GM21526 (cell line): Measurements from ENCODE around the gene CAMK2B.

ENCODE experiments used
- ATAC-seq: cut with Tn5 transposase; IDR thresholded peaks from one replicate; pipeline ENCODE4 v1.9.1; 2021; ENCODE audit warnings: moderate library complexity; ENCODE audit not compliant: unreplicated experiment, low FRiP score

The CAMK2B gene

DNA sequence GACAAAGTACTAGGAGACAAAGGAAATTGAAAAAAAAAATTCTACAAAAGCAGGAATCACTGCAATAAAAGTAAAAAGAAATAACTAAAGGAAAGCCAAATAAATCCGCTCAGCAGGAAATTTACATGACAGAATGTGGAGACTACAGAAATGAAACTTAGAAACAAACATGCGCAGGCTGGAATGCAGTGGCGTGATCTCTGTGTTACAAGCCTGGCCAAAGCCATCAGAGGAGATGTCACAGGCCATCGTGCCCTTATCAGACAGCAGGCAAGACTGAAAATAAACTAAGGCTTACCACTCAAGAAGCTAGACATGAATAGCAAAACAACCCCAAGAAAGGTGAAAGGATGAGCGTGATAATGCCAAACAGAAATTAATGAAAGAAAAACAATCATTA, 6.3 kb upstream of the CAMK2B start:
- ATAC-seq, result no peak

- ATAC-seq, result no peak
These were observed 4.9 kb upstream of the CAMK2B start for GRCh38 chr7:44330331-44330730.

- ATAC-seq, result no peak
These were observed 4.5 kb upstream of the CAMK2B start for GRCh38 chr7:44329888-44330287.

- no peak for ATAC-seq
These were observed 3.7 kb upstream of the CAMK2B start for GRCh38 chr7:44329081-44329480.

DNA sequence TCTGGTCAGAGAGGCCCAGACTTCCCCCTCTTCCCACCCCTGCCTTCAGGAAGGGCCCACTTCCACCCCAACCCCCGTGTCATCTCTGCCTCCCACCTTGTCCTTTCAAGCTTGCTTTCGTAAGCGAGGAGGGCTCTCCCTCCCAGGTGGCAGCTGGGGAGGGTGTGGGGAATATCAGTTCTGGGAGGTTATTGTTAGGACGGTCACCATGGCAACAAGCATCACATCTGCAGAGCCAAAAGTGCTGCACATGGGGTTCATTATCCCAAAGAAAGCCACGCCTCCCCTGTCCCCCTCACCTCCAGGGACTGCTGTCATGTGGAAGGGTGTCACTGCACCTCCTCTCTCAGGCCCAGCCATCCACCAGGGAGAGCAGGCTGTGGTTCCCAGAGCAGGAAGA, 2.6 kb upstream of the CAMK2B start:
- no peak for ATAC-seq

- no peak for ATAC-seq
These were observed 1.1 kb upstream of the CAMK2B start for GRCh38 chr7:44326261-44327125.

GRCh38 chr7:44325811-44326241, 432 bp upstream of the CAMK2B start:
- no peak for ATAC-seq

GRCh38 chr7:44324481-44325200, 753 bp downstream of the CAMK2B start:
- ATAC-seq, result no peak

GRCh38 chr7:44324204-44324480, 1.3 kb downstream of the CAMK2B start:
- ATAC-seq, result no peak

GRCh38 chr7:44323381-44324203, 1.8 kb downstream of the CAMK2B start:
- no peak for ATAC-seq

GRCh38 chr7:44322631-44323363, 2.6 kb downstream of the CAMK2B start:
- no peak for ATAC-seq

DNA sequence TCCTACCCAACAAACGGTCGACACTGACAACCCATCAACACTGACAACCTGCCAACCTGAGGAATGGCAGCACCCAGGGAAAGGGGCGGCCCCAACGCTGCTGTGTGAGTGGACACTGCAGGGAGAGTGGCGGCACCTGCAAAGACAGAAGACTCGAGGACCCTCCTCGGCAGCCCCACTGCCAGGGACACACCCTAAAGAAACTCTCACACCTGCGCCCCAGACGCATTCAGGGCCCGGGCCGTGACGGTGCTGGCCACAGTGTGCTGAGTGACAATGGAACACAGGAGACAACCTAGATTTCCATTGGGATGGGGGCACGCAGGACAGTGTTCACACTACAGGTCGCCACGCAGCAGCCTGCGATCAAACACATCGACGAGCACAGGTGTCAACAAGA, 3.6 kb downstream of the CAMK2B start:
- no peak for ATAC-seq

- no peak for ATAC-seq
These were observed 4.5 kb downstream of the CAMK2B start for GRCh38 chr7:44320794-44321371.

GRCh38 chr7:44320141-44320540, 5.3 kb downstream of the CAMK2B start:
- no peak for ATAC-seq

DNA sequence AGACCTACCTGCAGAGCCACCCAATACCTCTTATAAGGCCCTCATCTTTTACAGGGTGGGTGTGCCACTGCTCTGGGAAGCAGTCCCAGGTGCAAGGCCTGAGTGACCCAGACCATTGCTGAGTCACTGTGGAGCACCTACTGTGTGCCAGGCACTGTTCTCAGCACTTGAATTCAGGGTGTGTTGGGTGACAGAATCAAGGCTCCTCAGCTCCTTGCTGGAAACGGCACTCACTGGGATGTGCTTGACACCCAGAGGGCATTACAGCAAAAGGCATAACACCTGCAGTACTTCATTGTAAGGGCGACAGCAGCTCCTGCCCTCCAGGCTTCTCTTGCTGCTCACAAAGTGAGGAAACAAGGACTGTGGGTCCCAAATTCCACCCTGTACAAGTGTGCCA, 7.1 kb downstream of the CAMK2B start:
- no peak for ATAC-seq

DNA sequence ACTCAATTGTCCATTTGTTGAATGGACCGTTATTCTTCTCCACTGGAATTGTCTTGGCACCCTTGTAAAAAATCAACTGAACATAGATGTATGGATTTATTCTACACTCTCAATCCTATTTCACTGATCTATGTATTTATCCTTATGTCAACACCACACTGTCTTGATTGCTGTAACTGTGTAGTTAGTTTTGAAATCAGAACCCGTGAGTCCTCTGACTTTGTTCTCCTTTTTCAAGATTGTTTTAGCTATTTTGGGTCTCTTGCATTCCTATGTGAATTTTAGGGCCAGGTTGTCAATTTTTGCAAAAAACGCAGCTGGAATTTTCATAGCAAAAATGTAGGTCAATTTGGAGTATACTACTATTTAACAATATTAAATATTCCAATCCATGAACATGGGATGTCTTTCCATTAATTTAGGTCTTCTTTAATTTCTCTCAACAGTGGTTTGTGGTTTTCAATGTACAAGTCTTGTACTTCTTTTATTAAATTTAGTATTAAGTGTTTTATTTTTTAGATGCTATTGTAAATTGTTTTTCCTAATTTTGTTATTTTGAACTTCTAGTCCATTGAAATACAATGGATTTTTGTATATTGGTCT, 10.0 kb downstream of the CAMK2B start:
- no peak for ATAC-seq

- no peak for ATAC-seq
These were observed 11.8 kb downstream of the CAMK2B start for GRCh38 chr7:44313621-44314031.

DNA sequence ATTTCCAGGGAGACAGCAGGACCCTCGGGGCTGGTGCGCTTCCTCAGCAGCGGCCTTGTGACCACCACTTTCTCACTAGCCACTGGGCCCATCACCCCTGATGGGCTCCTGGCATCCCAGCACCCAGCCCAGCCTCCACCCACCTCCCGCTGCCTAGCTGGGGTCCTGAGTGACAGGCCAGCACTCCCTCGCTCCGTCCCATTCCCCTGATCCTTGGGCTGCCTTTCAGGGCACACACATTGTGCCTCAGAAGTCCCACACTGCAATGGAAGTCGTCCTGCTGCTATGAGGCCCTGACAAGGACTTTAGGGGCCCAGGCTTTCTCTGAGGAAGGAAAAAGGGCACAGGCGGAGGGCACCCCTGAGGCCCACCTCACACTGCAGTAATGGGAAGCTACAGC, 12.4 kb downstream of the CAMK2B start:
- ATAC-seq, result no peak

DNA sequence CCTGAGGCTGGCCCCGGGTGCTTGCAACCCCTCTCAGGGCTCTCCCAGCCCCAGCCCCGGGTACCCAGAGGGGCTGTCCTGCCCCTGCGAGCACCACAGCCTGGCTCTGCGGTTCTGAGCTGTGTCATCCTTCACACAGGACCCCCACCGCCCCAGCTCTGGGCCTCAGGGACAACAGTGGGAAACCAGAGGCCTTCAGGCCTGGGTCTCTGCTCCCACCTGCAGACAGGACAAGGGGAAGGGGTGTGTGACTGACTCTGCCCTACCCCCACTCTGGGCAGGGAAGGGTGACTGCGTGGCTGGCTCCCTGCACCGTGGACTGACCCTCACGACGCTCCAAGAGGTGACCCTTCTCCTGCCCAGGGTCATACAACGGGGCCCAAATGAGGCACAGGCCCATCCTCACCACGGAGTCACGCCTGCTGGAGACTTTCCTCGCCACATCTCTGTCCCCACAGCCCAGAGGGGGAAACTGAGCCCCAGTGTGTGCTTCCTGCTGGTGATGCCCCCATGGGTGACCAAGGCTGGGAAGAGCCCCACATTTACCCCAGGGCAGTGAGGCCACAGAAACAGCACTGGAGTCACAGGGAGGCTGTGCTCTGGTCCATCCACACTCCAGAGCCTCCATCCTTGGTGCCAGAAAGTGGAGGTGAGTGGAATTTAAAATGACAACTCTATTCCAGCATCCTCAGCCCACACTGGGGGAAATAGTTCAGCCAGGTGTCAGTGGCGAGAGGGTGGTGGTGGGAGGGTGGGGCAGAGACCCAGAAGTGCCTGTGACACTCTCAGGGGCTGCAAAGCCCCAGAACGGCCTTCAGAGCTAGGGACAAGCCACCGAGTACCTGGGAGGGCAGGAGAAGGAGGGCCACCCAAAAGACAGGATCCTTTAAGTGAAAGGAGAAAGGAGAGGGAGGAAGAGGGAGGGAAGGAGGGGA, 13.6 kb downstream of the CAMK2B start:
- ATAC-seq, result no peak
